SK-N-MC (cell line): ENCODE measurements around the gene C1R.

Experiments
- EZH2 ChIP-seq: fragments of 200-600 bp; sonication (generic); IDR thresholded peaks from one replicate; pipeline ENCODE4 v1.6.1; 2017; ENCODE audit warnings: antibody characterized with exemption
- FOXP2 ChIP-seq: optimal IDR thresholded peaks from 2 replicates; pipeline ENCODE3; 2011; ENCODE audit warnings: mild to moderate bottlenecking, moderate library complexity; ENCODE audit not compliant: insufficient read depth; ENCODE audit errors: extremely low read length, control extremely low read depth
- POLR2AphosphoS5 ChIP-seq: IDR thresholded peaks from 2 replicates; pipeline ENCODE4 v1.6.1; 2012; ENCODE audit warnings: mild to moderate bottlenecking, low read depth, low read length, borderline replicate concordance

DNA sequence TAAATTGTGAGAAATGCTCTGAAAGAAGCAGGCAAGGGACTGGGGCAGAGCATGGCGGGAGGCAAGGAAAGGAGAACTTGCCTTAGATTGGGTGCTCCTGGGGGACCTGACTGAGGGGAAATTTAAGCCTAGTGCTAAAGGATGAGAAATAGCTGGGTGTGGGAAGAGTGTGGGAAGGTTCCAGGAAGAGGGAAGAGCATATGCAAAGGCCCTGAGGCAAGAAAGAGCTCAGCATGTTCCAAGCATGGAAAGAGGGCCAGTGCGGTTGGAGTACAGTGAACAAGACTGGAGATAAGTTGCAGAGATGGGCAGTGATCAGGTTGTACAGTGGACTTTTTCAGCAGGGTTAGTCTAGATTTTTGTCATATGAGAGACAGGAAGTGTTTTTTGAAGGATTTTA, 47.0 kb upstream of the C1R start:
- TF ChIP-seq POLR2AphosphoS5: no peak
- no peak for TF ChIP-seq EZH2
- TF ChIP-seq FOXP2: no peak
